HG02885 (cell line): Measurements from ENCODE around the gene GALNT12.

Source experiments
- ATAC-seq: cut with Tn5 transposase; IDR thresholded peaks from one replicate; pipeline ENCODE4 v1.9.1; 2021; ENCODE audit warnings: mild to moderate bottlenecking; ENCODE audit not compliant: unreplicated experiment, poor library complexity

Gene GALNT12

GRCh38 chr9:98894171-98894570 lies 86.7 kb downstream of the GALNT12 start:
- ATAC-seq = no peak

DNA sequence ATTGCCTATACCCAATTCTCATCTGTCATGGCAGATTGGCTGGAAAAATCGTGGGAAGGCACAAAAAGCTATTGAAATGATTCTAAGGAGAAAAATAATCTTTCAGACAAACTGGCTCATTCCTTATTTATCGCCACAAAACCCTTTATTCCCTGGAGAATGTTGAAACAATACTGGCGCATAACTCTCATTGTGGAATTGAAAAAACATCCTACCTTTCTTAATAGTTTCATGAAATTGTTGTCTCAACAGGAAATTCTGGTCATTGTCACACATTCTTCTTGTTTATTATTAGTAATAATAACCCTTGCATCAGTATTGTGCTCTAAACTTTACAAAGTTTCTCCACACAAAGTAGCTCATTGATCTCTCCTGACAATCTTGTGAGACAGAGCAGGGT lies 87.3 kb downstream of the GALNT12 start:
- no peak for ATAC-seq

DNA sequence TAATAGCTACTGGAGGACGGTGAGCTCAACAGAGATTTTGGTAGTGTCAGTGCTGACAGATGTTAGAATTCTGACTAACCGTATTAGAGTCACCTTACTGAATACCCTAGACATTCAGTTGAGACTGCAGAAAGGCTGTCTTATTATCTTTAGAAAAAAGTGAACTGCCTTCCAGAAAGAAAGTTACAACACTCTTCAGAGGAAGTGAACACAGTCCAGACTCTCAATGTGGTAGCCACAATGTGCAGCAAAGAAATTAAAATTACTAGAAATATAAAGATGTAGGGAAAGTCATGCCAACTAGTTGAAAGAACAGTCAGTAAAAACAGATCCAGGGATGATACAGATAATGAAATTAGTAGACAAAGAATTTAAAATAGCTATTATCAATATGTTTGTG lies 89.2 kb downstream of the GALNT12 start:
- ATAC-seq = no peak

- ATAC-seq = no peak
Measured at GRCh38 chr9:98897745-98898144, 90.3 kb downstream of the GALNT12 start.

DNA sequence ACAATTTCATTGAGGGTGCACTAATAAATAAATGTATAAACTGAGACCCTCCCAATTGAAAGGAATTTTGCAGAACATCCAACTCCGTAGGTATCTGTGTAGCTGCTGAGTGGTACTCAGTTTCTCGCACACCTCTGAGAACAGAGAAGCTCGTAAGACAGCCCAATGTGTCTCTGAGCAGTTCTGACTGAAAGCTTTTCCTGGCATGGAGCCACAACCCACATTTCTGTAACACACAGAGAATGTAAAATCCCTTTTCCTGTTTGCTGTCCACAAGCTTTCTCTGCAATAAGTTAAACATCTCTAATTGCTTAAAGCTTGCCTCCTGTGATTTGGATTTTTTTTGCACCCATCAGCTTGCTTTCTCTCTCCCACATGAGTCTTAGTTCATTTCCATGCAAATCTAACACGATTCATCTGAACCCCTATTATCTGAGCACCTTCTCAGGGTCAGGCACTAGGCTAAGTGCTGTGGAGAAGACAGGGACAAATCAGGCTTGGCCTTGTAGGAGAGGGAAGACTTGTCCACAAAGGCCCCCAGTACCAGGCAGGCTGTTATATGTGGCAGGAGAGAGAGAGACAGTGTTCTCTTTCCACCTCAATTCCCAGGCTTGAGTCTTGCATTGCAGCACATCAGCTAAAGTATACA lies 92.1 kb downstream of the GALNT12 start:
- no peak for ATAC-seq
